ENCODE measurements around the gene TOM1L2.

DNA sequence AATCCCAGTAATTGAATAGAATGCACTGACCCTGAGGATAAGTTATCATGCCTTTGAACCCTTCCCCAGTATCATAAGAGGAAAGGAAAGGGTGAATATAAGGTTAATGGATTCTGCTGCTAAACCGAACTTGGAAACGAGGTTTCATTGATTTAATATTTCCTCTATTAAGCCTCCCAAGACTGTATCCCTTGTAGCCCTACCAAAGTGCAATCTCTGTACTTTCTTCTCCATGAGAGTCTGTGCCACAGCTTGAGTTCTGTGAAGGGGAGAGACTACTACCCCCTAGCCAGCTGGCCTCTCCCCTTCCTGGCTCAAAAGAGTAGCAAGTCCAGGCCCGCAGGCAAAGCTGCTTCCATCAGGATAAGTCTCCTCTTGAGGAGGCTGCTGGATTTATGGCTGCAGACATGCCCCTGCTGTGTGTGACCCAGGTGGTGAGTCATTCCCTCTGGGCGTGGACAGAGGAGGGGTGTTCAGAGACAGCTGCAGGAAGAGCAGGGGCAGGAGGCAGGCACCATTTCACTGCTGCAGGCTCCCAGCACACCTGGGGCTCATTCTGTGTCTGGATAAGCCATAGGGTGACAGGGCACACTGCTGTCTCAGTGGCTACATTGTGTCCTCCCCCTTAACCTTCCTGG is 58.4 kb downstream of the TOM1L2 start:
- TF ChIP-seq, protein P1, sequence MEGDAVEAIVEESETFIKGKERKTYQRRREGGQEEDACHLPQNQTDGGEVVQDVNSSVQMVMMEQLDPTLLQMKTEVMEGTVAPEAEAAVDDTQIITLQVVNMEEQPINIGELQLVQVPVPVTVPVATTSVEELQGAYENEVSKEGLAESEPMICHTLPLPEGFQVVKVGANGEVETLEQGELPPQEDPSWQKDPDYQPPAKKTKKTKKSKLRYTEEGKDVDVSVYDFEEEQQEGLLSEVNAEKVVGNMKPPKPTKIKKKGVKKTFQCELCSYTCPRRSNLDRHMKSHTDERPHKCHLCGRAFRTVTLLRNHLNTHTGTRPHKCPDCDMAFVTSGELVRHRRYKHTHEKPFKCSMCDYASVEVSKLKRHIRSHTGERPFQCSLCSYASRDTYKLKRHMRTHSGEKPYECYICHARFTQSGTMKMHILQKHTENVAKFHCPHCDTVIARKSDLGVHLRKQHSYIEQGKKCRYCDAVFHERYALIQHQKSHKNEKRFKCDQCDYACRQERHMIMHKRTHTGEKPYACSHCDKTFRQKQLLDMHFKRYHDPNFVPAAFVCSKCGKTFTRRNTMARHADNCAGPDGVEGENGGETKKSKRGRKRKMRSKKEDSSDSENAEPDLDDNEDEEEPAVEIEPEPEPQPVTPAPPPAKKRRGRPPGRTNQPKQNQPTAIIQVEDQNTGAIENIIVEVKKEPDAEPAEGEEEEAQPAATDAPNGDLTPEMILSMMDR (conservative IDR thresholded peaks at IDR 0.05 in 1 of 2, IDR thresholded peaks at IDR 0.05 in 1 of 2; ENCODE audit: low read depth in 1 of 2, low read length in 2 of 2), result no peak
- no peak for TF ChIP-seq EZH2 (IDR thresholded peaks at IDR 0.05; ENCODE audit: low read length, missing control alignments)

Data from fibroblast of lung (primary cell).